Colonic mucosa (tissue), 4 donors: ENCODE results near the gene RPE65. TPM values are rescaled to one million over a fixed set of nuclear protein-coding genes. Genes with fewer than 3 reads are reported as not detected.

Experiments
- DNase-seq: peaks from one replicate; pipeline ENCODE4 v3.0.0-alpha.2; 2020
- H3K27ac ChIP-seq: fragments of 200-600 bp; one replicate; pipeline ENCODE4 v1.8.0; 2021
- H3K27me3 ChIP-seq: fragments of 200-600 bp; one replicate; pipeline ENCODE4 v1.8.0; 2021
- H3K36me3 ChIP-seq: fragments of 200-600 bp; one replicate; pipeline ENCODE4 v1.8.0; 2021
- H3K4me1 ChIP-seq: fragments of 200-600 bp; one replicate; pipeline ENCODE4 v1.8.0; 2021; ENCODE audit warnings: mild to moderate bottlenecking
- H3K4me3 ChIP-seq: fragments of 200-600 bp; one replicate; pipeline ENCODE4 v1.8.0; 2021
- H3K9ac ChIP-seq, 2 donors: one replicate each; pipeline ENCODE4 v1.7.0; 2013; ENCODE audit warnings: control low read depth in 2 of 2, low read depth in 2 of 2, low read length in 2 of 2
- H3K9me3 ChIP-seq: fragments of 200-600 bp; one replicate; pipeline ENCODE4 v1.8.0; 2021
- CTCF ChIP-seq: fragments of 200-600 bp; IDR thresholded peaks from one replicate; pipeline ENCODE4 v1.8.0; 2022; ENCODE audit warnings: antibody characterized with exemption, mild to moderate bottlenecking
- intact Hi-C: fragments of 100-400 bp; cut with DNase I; formaldehyde crosslinking; loops from one replicate; pipeline ENCODE4 v1.14.1; 2022
- total RNA-seq, 2 donors: library from RNA; stranded (reverse); fragmentation: NEBNext Ultra II Directional in 1 of 2; extraction: Animal tissue kit (Norgen Biotek cat#: 25700) in 1 of 2; gene quantifications; one replicate each; pipeline ENCODE4 v1.2.1, GENCODE V29; 2021
- donor health status: healthy.
- donor health status: DM: no; HTN: no; CAD: no.
- donor health status: DM: no; HTN: no; CAD: no.

The RPE65 gene
- total RNA-seq, 2 donors from 2014 or later = not detected

GRCh38 chr1:68460935-68461334, 11.2 kb upstream of the RPE65 start:
- no peak overlapping the region for H3K27ac ChIP-seq
- no peak overlapping the region for H3K9ac ChIP-seq
- H3K9me3 ChIP-seq = no peaks in the 10 kb centered on the region
- TF ChIP-seq CTCF = no peak
- no peaks in the 10 kb centered on the region for H3K27me3 ChIP-seq
- DNase-seq = no peak
- H3K36me3 ChIP-seq = no peaks in the 10 kb centered on the region
- no peaks in the 10 kb centered on the region for H3K4me1 ChIP-seq
- intact Hi-C loops = no loop called here
- no peak overlapping the region for H3K4me3 ChIP-seq

- TF ChIP-seq CTCF = no peak
- Histone ChIP-seq H3K27ac (no peak overlapping the region), H3K4me1 (no peaks in the 10 kb centered on the region)
Observed at GRCh38 chr1:68459796-68460195, 10.0 kb upstream of the RPE65 start.

GRCh38 chr1:68459091-68459490, 9.3 kb upstream of the RPE65 start:
- Histone ChIP-seq H3K36me3 (no peaks in the 10 kb centered on the region), H3K4me3 (no peak overlapping the region), H3K9ac (no peak overlapping the region), H3K4me1 (no peaks in the 10 kb centered on the region), H3K9me3 (no peaks in the 10 kb centered on the region), H3K27ac (no peak overlapping the region), H3K27me3 (no peaks in the 10 kb centered on the region)
- DNase-seq = no peak
- TF ChIP-seq CTCF = no peak
- intact Hi-C loops = no loop called here

More at GRCh38 chr1:68459796-68460195, 10.0 kb upstream of the RPE65 start:
- H3K27me3 ChIP-seq = no peaks in the 10 kb centered on the region
- no peak overlapping the region for H3K9ac ChIP-seq
- H3K9me3 ChIP-seq = no peaks in the 10 kb centered on the region
- no peaks in the 10 kb centered on the region for H3K36me3 ChIP-seq
- intact Hi-C loops = no loop called here
- H3K4me3 ChIP-seq = no peak overlapping the region
- DNase-seq = no peak

GRCh38 chr1:68456202-68456601, 6.4 kb upstream of the RPE65 start:
- H3K4me3 ChIP-seq = no peak overlapping the region
- no peaks in the 10 kb centered on the region for H3K36me3 ChIP-seq
- H3K9me3 ChIP-seq = no peaks in the 10 kb centered on the region
- H3K4me1 ChIP-seq = no peaks in the 10 kb centered on the region
- DNase-seq = no peak
- no peak overlapping the region for H3K27ac ChIP-seq
- intact Hi-C loops = no loop called here
- H3K9ac ChIP-seq = no peak overlapping the region
- no peak for TF ChIP-seq CTCF
- no peaks in the 10 kb centered on the region for H3K27me3 ChIP-seq

GRCh38 chr1:68454534-68454933, 4.8 kb upstream of the RPE65 start:
- H3K9me3 ChIP-seq = no peaks in the 10 kb centered on the region
- no peak overlapping the region for H3K4me3 ChIP-seq
- no peaks in the 10 kb centered on the region for H3K4me1 ChIP-seq
- no peak overlapping the region for H3K27ac ChIP-seq
- no peaks in the 10 kb centered on the region for H3K27me3 ChIP-seq
- no peak for DNase-seq
- H3K9ac ChIP-seq = no peak overlapping the region
- intact Hi-C loops = no loop called here
- H3K36me3 ChIP-seq = no peaks in the 10 kb centered on the region
- TF ChIP-seq CTCF = no peak
